GM21737 (cell line): ENCODE measurements around the gene ETF1.
"Not testable (repeated sequence)": the region's sequence is repeated elsewhere in the genome, so short reads cannot be mapped to it uniquely, and the experiment has no call there.

Source experiments
- ATAC-seq: cut with Tn5 transposase; IDR thresholded peaks from one replicate; pipeline ENCODE4 v1.9.1; 2021; ENCODE audit warnings: mild to moderate bottlenecking, moderate library complexity; ENCODE audit not compliant: unreplicated experiment

ETF1 gene

GRCh38 chr5:138533973-138534941 is 8.8 kb downstream of the ETF1 start:
- no peak for ATAC-seq

- no peak for ATAC-seq
Observed at GRCh38 chr5:138529812-138530211, 13.2 kb downstream of the ETF1 start.

- no peak for ATAC-seq
Observed at GRCh38 chr5:138528744-138529469, 14.1 kb downstream of the ETF1 start.

- ATAC-seq: no peak
Observed at GRCh38 chr5:138528208-138528607, 14.8 kb downstream of the ETF1 start.

GRCh38 chr5:138527170-138527569 is 15.9 kb downstream of the ETF1 start:
- no peak for ATAC-seq

- no peak for ATAC-seq
Observed at GRCh38 chr5:138523406-138523805, 19.6 kb downstream of the ETF1 start.

- ATAC-seq: no peak
Observed at GRCh38 chr5:138520971-138521370, 22.1 kb downstream of the ETF1 start.

GRCh38 chr5:138517437-138517836 is 25.6 kb downstream of the ETF1 start:
- ATAC-seq: no peak

GRCh38 chr5:138515556-138516245 is 27.3 kb downstream of the ETF1 start:
- ATAC-seq: no peak

GRCh38 chr5:138514021-138514420 is 29.0 kb downstream of the ETF1 start:
- no peak for ATAC-seq

- no peak for ATAC-seq
Observed at GRCh38 chr5:138508958-138509357, 34.1 kb downstream of the ETF1 start.

GRCh38 chr5:138507485-138507884 is 35.6 kb downstream of the ETF1 start:
- ATAC-seq: not testable (repeated sequence)

- no peak for ATAC-seq
Observed at GRCh38 chr5:138506370-138507306, 36.4 kb downstream of the ETF1 start.

- ATAC-seq: no peak
Observed at GRCh38 chr5:138504799-138505198, 38.2 kb downstream of the ETF1 start.

- ATAC-seq: no peak
Observed at GRCh38 chr5:138503487-138504270, 39.4 kb downstream of the ETF1 start.

GRCh38 chr5:138502521-138502920 is 40.5 kb downstream of the ETF1 start:
- no peak for ATAC-seq

- ATAC-seq: no peak
Observed at GRCh38 chr5:138502121-138502520, 40.9 kb downstream of the ETF1 start.

- ATAC-seq: no peak
Observed at GRCh38 chr5:138498376-138498775, 44.7 kb downstream of the ETF1 start.

GRCh38 chr5:138495351-138495750 is 47.7 kb downstream of the ETF1 start:
- no peak for ATAC-seq
